Vagina (tissue), 2 donors: ENCODE data around the gene RFTN2.

ENCODE experiments used
- CTCF ChIP-seq, 3 experiments: fragments of 450-650 bp in 2 of 3; fragments of 200-600 bp in 1 of 3; sonication (generic) in 1 of 3; IDR thresholded peaks; one replicate each; pipeline ENCODE4 v1.5.1; 2017 to 2019; ENCODE audit warnings: antibody characterized with exemption in 3 of 3, mild to moderate bottlenecking in 2 of 3, moderate library complexity in 2 of 3
- POLR2A ChIP-seq, 2 donors: fragments of 450-650 bp; IDR thresholded peaks; one replicate each; pipeline ENCODE4 v1.6.1; 2017; ENCODE audit warnings: antibody characterized with exemption in 2 of 2, mild to moderate bottlenecking in 2 of 2, moderate library complexity in 2 of 2
- POLR2AphosphoS5 ChIP-seq, 2 donors: sonication (generic); formaldehyde crosslinking; IDR thresholded peaks; one replicate each; pipeline ENCODE4 v1.9.0; 2017; ENCODE audit warnings: antibody characterized with exemption in 2 of 2, mild to moderate bottlenecking in 2 of 2, low read depth in 1 of 2; ENCODE audit not compliant: insufficient read depth in 1 of 2

GRCh38 chr2:197538412-197538811 is 137.0 kb downstream of the RFTN2 start:
- TF ChIP-seq POLR2AphosphoS5 (IDR thresholded peaks at IDR 0.05; ENCODE audit: insufficient read depth in 1 of 2, low read depth in 1 of 2) (no peak), CTCF (IDR thresholded peaks at IDR 0.05) (no peak), POLR2A (IDR thresholded peaks at IDR 0.05) (no peak)
